Natural killer cell treated with Interleukin-12 subunit alpha and Interleukin-12 subunit beta and Interleukin-15 and Interleukin-18, amount 100 ng/mL, for 72 hours (primary cell): ENCODE results near the gene NHSL2. TPM values are rescaled to one million over a fixed set of nuclear protein-coding genes. Genes with fewer than 3 reads are reported as not detected.

ENCODE experiments used
- ATAC-seq, 2 donors: fragments of 150-1000 bp; cut with Tn5 transposase in 1 of 2; sonication (Bioruptor Pico), chemical (Tn5 transposase) in 1 of 2; 2 replicates each; pipeline ENCODE4 v1.10.0; 2021
- DNase-seq: peaks from one replicate; pipeline ENCODE4 v3.0.0; 2022; ENCODE audit warnings: low spot score
- H3K27ac Mint-ChIP-seq, 2 donors: 1 replicate in 1 of 2; 2 replicates in 1 of 2; pipeline ENCODE4 v1.8.0; 2022; ENCODE audit warnings: mixed read lengths in 2 of 2, mild to moderate bottlenecking in 1 of 2, moderate library complexity in 1 of 2
- H3K27me3 Mint-ChIP-seq, 2 donors: 1 replicate in 1 of 2; 2 replicates in 1 of 2; pipeline ENCODE4 v1.8.0; 2022; ENCODE audit warnings: mixed read lengths in 2 of 2
- H3K36me3 Mint-ChIP-seq: one replicate; pipeline ENCODE4 v1.8.0; 2022; ENCODE audit warnings: mixed read lengths
- H3K4me1 Mint-ChIP-seq, 2 donors: 1 replicate in 1 of 2; 2 replicates in 1 of 2; pipeline ENCODE4 v1.8.0; 2022; ENCODE audit warnings: low read depth in 2 of 2, mixed read lengths in 2 of 2, mild to moderate bottlenecking in 1 of 2
- H3K4me3 Mint-ChIP-seq: one replicate; pipeline ENCODE4 v1.8.0; 2022; ENCODE audit warnings: mixed read lengths
- H3K9me3 Mint-ChIP-seq: 2 replicates; pipeline ENCODE4 v1.8.0; 2022; ENCODE audit warnings: mixed read lengths
- total RNA-seq, 2 donors: library from RNA; stranded (reverse); gene quantifications; one replicate each; pipeline ENCODE4 v1.2.3, GENCODE V29; 2022

The NHSL2 gene
- total RNA-seq, 2 donors from 2014 or later = 0.07 to 0.67 TPM

DNA sequence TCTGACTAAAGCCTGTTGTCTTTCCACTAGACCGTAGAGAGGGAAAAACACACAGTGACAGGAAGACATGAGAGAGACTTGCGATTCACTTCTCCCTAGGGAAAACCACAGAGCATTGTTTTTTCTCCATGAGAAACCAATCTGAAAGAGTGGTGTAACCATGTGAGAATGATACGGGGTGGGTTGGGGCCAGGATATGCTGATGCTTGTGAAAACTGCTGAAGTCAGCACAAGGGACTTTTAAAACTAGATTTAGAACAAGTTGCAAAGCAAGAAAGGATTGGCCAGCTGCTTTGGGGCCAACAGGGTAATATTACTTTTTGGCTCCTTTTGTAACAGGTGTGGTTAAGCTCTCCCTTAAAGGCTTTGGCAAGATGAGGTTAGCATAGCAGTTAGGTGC is 66.1 kb downstream of the NHSL2 start:
- ATAC-seq (no peak), DNase-seq (no peak)
- Mint-ChIP-seq H3K36me3 (no peaks in the 10 kb centered on the region), H3K4me3 (no peak overlapping the region), H3K27ac (no peak overlapping the region), H3K4me1 (no peaks in the 10 kb centered on the region), H3K27me3 (peaks cover 0 to 17% of the 10 kb centered on the region in 2 donors), H3K9me3 (no peaks in the 10 kb centered on the region)

DNA sequence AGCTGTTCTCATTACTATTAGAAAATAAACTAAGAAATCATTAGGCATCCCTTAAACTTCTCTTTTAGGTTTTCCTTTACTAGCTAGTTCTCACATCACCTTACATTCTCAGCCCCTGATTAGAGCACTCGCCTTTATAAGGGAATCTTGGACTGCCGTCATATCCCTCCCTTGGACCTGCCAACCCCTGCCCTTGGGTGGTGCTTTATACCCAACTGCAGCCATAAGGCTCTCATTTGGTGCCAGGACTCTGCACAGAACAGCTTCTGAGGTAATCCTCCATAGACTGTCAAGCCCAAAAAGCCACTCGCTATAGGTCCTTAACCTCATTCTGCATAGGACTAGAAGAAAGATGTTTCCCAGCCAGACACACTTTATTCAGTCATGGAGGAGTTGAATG is 67.5 kb downstream of the NHSL2 start:
- DNase-seq (no peak), ATAC-seq (no peak)
- Mint-ChIP-seq H3K9me3 (no peaks in the 10 kb centered on the region), H3K4me1 (no peaks in the 10 kb centered on the region), H3K27ac (no peak overlapping the region), H3K27me3 (peaks cover 0 to 21% of the 10 kb centered on the region in 2 donors), H3K36me3 (no peaks in the 10 kb centered on the region), H3K4me3 (no peak overlapping the region)

DNA sequence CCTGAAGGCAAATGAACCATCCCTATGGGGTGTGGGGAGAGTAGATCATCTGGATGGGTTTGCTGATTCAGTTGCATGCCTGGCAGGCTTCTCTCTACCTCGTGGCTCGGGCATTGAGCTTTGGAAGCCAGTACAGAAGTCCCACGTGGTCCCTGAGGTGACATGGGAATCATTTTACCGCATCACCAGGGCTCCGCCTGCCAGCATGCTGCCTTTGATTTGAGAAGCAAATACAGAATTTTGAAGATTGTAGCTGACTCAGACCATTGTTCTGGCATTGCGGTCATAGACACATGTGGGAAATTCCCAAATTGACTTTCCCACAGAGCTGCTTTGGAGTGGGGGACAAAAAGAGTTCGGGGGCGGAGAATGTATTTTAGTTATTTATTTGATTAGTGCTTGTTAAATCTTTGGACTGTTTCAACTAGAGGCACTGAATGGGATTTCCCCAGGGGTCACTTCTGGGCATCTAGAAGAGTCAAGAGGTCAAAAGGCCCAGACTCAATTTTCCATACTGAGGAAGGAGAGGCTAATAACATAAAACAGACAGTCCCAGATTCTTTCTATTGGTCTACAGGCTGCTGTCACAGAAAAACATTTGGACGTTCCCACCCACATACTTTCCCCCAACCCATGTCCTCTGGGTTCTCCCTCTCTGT is 79.3 kb downstream of the NHSL2 start:
- H3K27ac Mint-ChIP-seq = no peak overlapping the region
- peaks cover 30 to 39% of the 10 kb centered on the region in 2 donors for H3K4me1 Mint-ChIP-seq
- ATAC-seq = no peak
- H3K4me3 Mint-ChIP-seq = no peak overlapping the region
- no peaks in the 10 kb centered on the region for H3K9me3 Mint-ChIP-seq
- no peaks in the 10 kb centered on the region for H3K36me3 Mint-ChIP-seq
- H3K27me3 Mint-ChIP-seq = peaks cover 0 to 10% of the 10 kb centered on the region in 2 donors
- DNase-seq = no peak

DNA sequence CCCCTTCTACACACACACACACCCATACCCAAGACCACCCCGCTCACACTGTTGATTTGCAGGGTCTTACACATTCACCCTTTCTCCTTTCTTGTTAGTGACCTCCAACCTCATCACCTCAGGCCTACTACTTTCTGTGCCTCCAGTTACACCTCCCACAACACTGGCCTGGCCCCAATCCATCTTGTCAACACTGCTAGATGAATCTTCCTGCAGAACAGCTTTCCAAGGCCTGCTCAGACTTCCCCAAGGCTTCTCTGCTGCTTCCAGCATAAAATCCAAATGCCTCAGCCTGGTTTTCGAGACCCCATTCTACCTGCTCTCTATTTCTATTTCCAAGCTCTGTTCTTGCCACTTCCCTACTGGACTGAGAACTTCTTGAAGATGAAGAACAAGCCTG is 79.9 kb downstream of the NHSL2 start:
- H3K27me3 Mint-ChIP-seq = peaks cover 0 to 15% of the 10 kb centered on the region in 2 donors
- H3K36me3 Mint-ChIP-seq = no peaks in the 10 kb centered on the region
- DNase-seq (no peak), ATAC-seq (no peak)
- H3K4me3 Mint-ChIP-seq = no peak overlapping the region
- no peak overlapping the region for H3K27ac Mint-ChIP-seq
- no peaks in the 10 kb centered on the region for H3K9me3 Mint-ChIP-seq
- H3K4me1 Mint-ChIP-seq = peaks cover 36 to 45% of the 10 kb centered on the region in 2 donors

DNA sequence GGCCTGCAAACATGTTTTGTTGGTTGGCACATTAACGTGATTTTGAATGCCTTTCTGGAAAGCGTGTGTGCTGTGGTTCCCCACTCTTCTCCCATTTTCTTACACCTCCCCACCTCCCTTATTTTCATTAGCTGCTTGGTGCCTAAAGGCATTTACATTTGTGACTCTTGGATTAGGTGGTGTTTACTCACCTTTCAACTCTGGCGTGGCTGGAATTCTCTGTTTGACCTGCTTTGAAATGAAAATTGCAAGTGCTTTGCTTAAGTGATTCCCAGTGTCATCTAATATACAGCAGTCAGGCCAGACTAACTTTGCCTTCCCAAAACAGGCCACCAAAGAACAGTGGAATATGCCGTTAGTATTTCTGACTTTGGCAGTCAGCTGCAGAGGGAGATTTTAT is 80.5 kb downstream of the NHSL2 start:
- H3K36me3 Mint-ChIP-seq = no peaks in the 10 kb centered on the region
- no peak for ATAC-seq
- H3K4me1 Mint-ChIP-seq = peaks cover 38 to 46% of the 10 kb centered on the region in 2 donors
- no peaks in the 10 kb centered on the region for H3K9me3 Mint-ChIP-seq
- H3K4me3 Mint-ChIP-seq = no peak overlapping the region
- H3K27ac Mint-ChIP-seq = no peak overlapping the region
- no peak for DNase-seq
- peaks cover 0 to 18% of the 10 kb centered on the region in 2 donors for H3K27me3 Mint-ChIP-seq

DNA sequence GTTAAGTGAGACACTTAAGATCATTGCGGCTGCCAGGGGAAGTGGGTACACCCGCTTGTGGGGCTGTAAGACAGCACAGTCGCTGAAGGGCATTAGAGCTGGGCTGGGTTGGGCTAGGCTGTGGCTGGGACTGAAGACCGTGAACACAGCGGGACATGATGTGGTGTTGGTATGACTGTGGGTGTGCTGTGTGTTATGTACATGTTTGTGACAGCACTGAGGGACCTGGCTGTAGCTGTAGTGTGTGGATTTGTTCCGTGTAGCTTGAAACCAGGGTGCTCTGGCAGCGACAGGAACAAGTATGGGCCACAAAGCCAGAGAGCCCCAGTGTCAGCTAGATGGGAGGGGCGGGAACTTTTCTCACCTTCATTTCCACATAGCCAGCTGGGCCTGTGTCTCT is 82.1 kb downstream of the NHSL2 start:
- no peaks in the 10 kb centered on the region for H3K36me3 Mint-ChIP-seq
- peak; percentile 93 to 100 for ATAC-seq

DNA sequence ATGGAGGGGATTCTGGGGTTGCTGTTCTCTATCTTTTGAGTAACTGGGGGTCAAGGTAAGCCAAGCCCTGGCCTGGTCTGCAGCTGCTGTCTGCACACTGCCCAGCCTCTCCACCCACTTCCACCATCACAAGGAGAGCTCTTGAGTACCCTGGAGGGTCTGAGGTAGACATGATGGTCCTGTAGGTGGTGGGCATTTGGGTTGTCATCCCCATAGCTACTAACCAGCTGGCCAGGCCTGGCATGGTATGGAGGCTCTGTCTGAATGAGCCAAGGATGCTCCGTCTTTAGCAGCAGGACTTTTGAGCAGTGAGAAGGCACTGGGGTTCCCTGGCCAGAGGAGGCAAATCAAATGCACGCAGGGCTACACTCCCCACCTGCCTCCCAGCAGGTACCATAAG is 82.7 kb downstream of the NHSL2 start:
- Mint-ChIP-seq H3K36me3 (no peaks in the 10 kb centered on the region), H3K4me3 (no peak overlapping the region), H3K27me3 (peaks cover 0 to 19% of the 10 kb centered on the region in 2 donors), H3K4me1 (peaks cover 38 to 46% of the 10 kb centered on the region in 2 donors), H3K27ac (no peak overlapping the region), H3K9me3 (no peaks in the 10 kb centered on the region)
- DNase-seq = no peak
- no peak for ATAC-seq

More for the DNA sequence above, 82.1 kb downstream of the NHSL2 start:
- Mint-ChIP-seq H3K27me3 (peaks cover 0 to 19% of the 10 kb centered on the region in 2 donors), H3K4me1 (peaks cover 38 to 46% of the 10 kb centered on the region in 2 donors), H3K9me3 (no peaks in the 10 kb centered on the region), H3K4me3 (peak overlapping the region; percentile 43), H3K27ac (no peak overlapping the region)
- peak; percentile 68 for DNase-seq

DNA sequence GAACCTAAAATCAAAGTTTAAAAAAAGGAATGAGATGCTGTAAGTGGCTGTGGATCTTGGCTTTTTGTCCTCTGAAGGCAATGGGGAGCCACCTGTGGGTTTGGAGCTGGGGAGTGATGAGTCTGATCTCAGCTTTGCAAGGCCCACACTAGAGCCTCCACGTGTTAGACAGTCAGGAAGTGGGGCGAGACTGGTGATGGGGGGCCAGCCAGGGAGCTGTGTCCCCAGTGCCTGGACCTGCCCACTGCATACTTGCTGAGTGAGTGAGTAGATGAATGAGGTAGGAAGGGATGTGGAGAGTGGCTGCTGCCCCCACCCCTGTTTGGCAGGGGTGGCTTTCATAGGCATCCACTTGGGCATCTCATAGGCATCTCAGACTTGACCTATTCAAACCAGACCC is 84.0 kb downstream of the NHSL2 start:
- H3K27me3 Mint-ChIP-seq = peaks cover 0 to 22% of the 10 kb centered on the region in 2 donors
- no peaks in the 10 kb centered on the region for H3K9me3 Mint-ChIP-seq
- ATAC-seq (no peak), DNase-seq (no peak)
- peaks cover 42 to 46% of the 10 kb centered on the region in 2 donors for H3K4me1 Mint-ChIP-seq
- no peaks in the 10 kb centered on the region for H3K36me3 Mint-ChIP-seq
- H3K4me3 Mint-ChIP-seq = peak overlapping the region; percentile 38
- H3K27ac Mint-ChIP-seq = no peak overlapping the region

DNA sequence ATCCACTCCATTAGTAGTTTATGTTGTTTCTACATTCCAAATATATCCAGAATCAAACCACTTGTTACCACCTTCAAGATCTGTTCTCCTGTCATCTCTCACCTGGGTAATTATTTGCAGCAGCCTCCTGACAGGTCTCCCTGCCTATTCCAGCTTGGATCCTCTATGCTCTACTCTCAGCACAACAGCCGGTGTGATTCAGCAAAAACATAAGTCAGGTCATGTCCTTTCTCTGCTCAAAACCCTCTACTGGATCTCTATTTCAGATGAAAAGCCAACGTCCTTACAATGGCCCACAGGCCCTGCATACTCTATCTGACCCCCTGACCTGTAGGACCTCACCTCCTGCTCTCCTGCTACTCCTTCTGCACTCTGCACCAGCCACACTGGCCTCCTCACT is 84.5 kb downstream of the NHSL2 start:
- Mint-ChIP-seq H3K4me1 (peaks cover 42 to 46% of the 10 kb centered on the region in 2 donors), H3K27ac (peak overlapping the region in 1 of 2 donors; percentile 54), H3K27me3 (peaks cover 0 to 22% of the 10 kb centered on the region in 2 donors), H3K36me3 (no peaks in the 10 kb centered on the region), H3K9me3 (no peaks in the 10 kb centered on the region), H3K4me3 (peak overlapping the region; percentile 28)
- ATAC-seq = no peak
- DNase-seq = no peak

DNA sequence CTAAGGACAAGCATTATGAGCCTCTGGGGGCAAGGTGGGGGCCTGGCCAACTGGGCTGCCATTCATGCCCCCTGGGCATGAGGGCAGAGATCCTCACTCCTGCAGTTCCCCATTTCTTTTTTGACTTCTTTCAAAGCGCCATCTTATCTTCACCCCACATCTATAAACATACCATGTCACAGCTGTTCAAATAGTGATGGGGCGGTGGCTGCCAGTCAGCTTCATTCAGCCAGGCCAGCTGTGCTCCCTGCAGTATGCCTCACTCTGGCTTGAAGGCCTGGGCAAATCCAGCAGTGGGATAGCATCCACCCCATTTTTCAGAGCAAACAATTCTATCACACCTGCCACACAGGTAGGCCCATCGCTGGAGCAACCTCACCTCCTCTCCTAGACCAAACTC is 85.5 kb downstream of the NHSL2 start:
- Mint-ChIP-seq H3K4me1 (peaks cover 38% of the 10 kb centered on the region in 2 donors), H3K27ac (peak overlapping the region in 1 of 2 donors; percentile 54), H3K27me3 (peaks cover 0 to 23% of the 10 kb centered on the region in 2 donors), H3K4me3 (no peak overlapping the region), H3K9me3 (no peaks in the 10 kb centered on the region), H3K36me3 (no peaks in the 10 kb centered on the region)
- ATAC-seq (no peak), DNase-seq (no peak)

DNA sequence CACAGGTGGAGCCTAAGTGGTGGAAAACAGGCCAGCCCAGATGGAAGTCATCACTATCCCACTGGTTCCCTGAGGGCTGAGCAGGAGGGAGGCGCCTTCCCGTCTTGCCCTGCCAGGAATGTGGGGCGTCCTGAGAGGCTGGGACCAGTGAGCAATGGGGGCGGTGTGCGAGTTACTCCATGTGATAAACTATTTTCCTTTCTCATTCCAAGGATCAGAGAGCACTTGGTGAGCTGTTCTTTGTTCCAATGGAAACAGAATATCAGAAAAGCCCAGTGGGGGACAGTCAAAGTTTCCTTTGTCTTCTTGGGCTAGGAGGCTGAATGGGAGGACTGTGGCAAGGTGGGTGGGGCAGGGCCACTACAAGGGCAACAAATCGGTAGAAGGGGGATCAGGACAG is 86.2 kb downstream of the NHSL2 start:
- Mint-ChIP-seq H3K27me3 (peaks cover 0 to 27% of the 10 kb centered on the region in 2 donors), H3K4me1 (peaks cover 31 to 32% of the 10 kb centered on the region in 2 donors), H3K9me3 (no peaks in the 10 kb centered on the region), H3K4me3 (no peak overlapping the region), H3K27ac (no peak overlapping the region), H3K36me3 (no peaks in the 10 kb centered on the region)
- no peak for DNase-seq
- ATAC-seq = no peak

DNA sequence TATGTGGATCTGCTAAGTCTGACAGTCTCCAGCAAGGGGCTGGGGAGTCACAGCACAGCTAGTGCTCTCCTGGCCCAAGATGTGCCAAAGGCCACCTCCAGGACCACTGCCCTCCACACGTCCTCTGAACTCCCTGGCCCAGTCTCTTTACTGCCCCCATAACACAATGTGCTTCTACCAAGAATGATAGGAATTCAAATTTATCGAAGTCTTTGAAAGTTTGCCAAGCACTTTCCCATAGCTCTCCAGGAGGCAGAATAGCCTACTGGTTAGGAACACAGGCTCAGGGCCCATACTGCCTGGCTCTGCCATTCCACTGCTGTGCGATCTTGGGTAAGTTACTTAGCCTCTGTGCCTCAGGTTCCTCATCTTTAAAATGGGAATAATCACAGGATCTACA is 86.7 kb downstream of the NHSL2 start:
- no peaks in the 10 kb centered on the region for H3K9me3 Mint-ChIP-seq
- no peak overlapping the region for H3K4me3 Mint-ChIP-seq
- H3K36me3 Mint-ChIP-seq = no peaks in the 10 kb centered on the region
- peaks cover 26 to 27% of the 10 kb centered on the region in 2 donors for H3K4me1 Mint-ChIP-seq
- ATAC-seq = no peak
- H3K27ac Mint-ChIP-seq = no peak overlapping the region
- H3K27me3 Mint-ChIP-seq = peaks cover 0 to 27% of the 10 kb centered on the region in 2 donors
- DNase-seq = no peak

DNA sequence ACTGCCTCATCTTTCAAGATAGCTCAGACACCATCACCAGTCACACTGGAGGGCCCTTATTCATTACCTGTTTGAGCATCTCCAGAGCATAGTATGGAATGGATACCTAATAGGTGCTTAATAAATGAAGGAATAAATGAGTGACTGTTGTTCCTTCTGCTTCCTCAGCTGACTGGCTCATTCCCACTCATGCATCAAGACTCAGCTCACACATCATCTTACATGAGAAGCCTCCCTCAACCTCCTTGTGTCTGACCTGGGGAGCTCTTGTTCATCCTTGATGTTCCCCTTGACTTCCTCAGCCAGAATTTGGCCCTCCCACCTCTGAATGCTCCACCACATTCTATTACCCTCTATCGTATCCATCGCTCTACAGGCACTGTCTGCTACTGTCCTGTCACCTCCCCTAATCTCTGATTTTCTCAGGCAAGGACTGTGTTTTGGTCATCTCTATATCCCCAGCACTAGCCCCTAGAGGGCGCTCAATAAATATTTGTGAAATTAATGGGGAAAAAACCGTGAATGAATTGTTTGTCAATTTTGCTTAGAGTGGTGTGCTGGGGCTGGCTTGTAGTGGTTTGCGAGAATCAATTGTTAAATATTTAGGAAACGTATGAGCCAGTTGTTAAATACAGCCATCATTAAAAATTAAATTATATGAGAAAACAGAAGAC is 88.3 kb downstream of the NHSL2 start:
- ATAC-seq (peak in 1 of 2 donors; percentile 66), DNase-seq (no peak)
- H3K4me1 Mint-ChIP-seq = peaks cover 17 to 21% of the 10 kb centered on the region in 2 donors
- peak overlapping the region in 1 of 2 donors; percentile 14 for H3K27ac Mint-ChIP-seq
- H3K9me3 Mint-ChIP-seq = no peaks in the 10 kb centered on the region
- H3K36me3 Mint-ChIP-seq = no peaks in the 10 kb centered on the region
- H3K27me3 Mint-ChIP-seq = peaks cover 0 to 27% of the 10 kb centered on the region in 2 donors
- no peak overlapping the region for H3K4me3 Mint-ChIP-seq

DNA sequence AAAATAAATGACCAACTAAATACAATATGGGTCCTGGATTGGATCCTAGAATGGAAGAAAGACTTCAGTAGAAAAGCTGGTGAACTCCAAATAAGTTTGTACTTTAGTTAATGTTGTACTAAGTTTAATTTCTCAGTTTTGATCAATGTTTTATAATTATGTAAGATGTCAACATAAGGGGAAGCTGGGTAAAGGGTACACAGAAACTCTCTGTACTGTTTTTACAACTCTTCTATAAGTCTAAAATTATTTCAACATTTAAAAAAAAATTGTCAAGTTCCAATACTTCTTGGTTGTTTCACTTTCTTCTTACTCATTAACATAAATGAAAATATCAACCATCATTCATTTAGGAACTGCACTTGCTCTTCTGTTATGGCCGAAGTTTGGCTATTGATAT is 88.9 kb downstream of the NHSL2 start:
- H3K36me3 Mint-ChIP-seq = no peaks in the 10 kb centered on the region
- H3K27ac Mint-ChIP-seq = peak overlapping the region in 1 of 2 donors; percentile 14
- peaks cover 0 to 24% of the 10 kb centered on the region in 2 donors for H3K27me3 Mint-ChIP-seq
- no peak overlapping the region for H3K4me3 Mint-ChIP-seq
- no peaks in the 10 kb centered on the region for H3K9me3 Mint-ChIP-seq
- H3K4me1 Mint-ChIP-seq = peaks cover 11 to 16% of the 10 kb centered on the region in 2 donors
- ATAC-seq (no peak), DNase-seq (no peak)
